T-helper 1 cell treated with Interleukin-12 subunit alpha and Interleukin-12 subunit beta and Interleukin-4 antibody, amounts not matched to agents 30 ng/mL and 1 ng/mL, for 36 hours (primary cell): ENCODE measurements around the gene SCD. TPM values are rescaled to one million over a fixed set of nuclear protein-coding genes. Genes with fewer than 3 reads are reported as not detected.
"Not testable (repeated sequence)": the region's sequence is repeated elsewhere in the genome, so short reads cannot be mapped to it uniquely, and the experiment has no call there.

Experiments
- intact Hi-C: fragments of 100-400 bp; cut with micrococcal nuclease; formaldehyde crosslinking; loops from one replicate; pipeline ENCODE4 v1.15.1; 2024
- total RNA-seq: library from RNA; stranded (reverse); gene quantifications from 2 replicates; pipeline ENCODE4 v1.2.3, GENCODE V29; 2022

The SCD gene
- total RNA-seq = 123 and 125 TPM in 2 replicates

- intact Hi-C loops = loop anchor here (1.0 to 5.0 kb wide), 10 partner anchors 9 to 725 kb away; partner anchors contain the start of genes BLOC1S2, ERLIN1, NDUFB8 and SLC25A28
Measured at GRCh38 chr10:100346765-100347567, at the start of gene SCD. SCD (plus strand) TSS chr10:100347233; CDS start chr10:100347505, 272 bp downstream.

DNA sequence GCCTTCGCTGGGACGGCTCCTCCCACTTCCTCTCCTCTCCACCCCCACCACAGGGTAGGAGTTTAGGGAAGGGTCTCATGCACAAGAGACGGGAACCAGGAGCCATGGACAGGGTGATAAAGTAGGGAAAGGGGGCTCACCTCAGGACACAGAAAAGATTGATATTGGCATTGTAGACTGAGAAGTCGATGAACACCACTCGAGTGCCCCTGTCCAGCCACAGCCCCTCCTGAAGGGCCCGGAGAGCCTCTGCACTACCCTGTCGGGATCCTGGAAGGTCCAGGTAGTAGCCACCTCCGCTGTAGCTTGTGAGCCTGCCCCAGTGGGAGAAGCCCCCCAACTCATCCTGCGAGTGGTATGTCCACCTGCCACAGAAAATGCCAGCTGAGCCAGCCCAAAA is 49.8 kb upstream of the SCD start:
- intact Hi-C loops = no loop called here

DNA sequence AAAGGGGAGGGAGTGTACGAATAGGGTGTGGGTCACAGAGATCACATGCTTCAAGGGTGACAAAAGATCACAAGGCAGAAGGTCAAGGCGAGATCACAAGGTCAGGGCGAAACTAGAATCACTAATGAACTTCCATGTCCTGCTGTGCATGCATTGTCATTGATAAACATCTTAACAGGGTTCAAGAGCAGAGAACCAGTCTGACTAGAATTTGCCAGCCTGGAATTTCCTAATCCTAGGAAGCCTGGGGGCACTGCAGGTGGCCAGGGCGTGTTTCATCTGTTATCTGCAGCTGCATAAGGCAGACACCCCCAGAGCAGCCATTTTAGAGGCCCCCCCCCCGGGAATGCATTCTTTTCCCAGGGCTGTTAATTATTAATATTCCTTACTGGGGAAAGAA is 45.9 kb upstream of the SCD start:
- intact Hi-C loops = not testable (repeated sequence)

GRCh38 chr10:100303724-100304319 is 43.2 kb upstream of the SCD start:
- intact Hi-C loops = loop anchor here (1.0 kb wide), 3 partner anchors 23 to 129 kb away; no protein-coding TSS in a partner anchor

GRCh38 chr10:100304414-100304813 is 42.6 kb upstream of the SCD start:
- intact Hi-C loops = no loop called here

DNA sequence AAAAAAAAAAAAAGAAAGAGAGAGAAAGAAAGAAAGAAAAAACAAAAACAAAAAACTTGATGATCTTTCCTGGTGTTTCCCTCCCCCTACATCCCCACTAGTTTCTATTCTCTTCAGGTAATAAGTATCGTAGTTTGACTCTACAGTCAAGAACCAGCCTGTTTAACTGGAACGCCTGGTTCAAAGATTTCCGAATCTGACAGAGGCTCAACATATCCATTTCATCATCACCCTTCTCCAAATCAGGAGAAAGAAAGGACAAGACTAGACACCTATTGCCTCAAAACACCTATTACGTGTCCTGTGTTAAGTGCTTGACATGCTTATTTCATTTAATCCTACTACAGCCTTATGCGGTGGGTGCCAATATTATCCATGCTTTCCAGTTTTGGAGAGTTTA is 40.2 kb upstream of the SCD start:
- intact Hi-C loops = no loop called here

- intact Hi-C loops = no loop called here
Measured at GRCh38 chr10:100307684-100308083, 39.3 kb upstream of the SCD start.

- intact Hi-C loops = no loop called here
Measured at GRCh38 chr10:100311298-100311697, 35.7 kb upstream of the SCD start.

- intact Hi-C loops = no loop called here
Measured at GRCh38 chr10:100315615-100316014, 31.4 kb upstream of the SCD start.

DNA sequence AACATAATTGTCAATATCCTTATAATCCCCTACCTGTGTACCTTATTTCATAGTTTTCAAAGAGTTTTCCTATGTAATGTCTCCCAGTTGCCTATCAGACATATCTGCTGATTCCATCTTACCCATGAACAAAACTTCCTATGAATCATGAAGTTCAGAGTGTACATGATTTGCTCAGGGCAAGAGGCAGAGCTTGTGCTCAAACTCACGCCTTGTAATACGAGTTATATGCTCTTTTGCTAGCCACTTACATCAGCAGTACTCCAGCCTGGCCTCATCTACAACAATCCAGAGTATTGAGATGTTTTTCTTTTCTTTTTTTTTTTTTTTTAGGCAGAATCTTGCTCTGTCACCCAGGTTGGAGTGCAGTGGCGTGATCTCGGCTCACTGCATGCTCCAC is 28.8 kb upstream of the SCD start:
- intact Hi-C loops = no loop called here

DNA sequence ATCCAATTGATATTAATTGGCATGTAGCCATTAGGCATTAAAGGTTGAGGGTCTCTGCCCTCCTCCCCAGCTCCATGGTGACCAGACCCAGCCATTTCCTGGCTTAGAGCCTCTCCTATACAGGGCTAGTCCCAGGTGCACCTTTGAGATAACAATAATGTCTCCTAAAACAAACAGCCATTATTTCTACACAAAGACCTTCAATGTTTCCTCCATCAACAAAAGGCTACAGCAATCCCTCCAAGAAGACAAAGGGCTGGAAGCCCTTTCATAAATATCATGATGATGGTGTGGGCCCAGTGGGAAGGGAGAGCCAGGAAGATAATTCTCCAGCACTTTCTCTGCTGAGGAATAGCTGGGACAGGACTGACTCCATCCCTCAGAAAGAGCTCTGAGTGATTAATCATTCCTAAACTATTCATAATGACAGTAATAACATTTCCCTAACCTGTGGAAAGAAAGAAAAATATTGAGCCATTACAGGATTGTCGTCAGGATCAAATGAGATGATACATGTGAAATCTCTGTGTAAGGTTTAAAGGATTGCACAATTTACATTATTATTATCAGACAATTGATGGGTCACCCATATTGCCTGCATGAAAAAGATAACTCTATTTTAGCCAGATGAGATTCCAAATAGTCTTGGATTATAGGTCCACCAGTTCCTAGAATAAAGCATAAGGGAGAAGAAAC is 27.2 kb upstream of the SCD start:
- intact Hi-C loops = no loop called here

GRCh38 chr10:100325158-100325557 is 21.9 kb upstream of the SCD start:
- intact Hi-C loops = no loop called here

DNA sequence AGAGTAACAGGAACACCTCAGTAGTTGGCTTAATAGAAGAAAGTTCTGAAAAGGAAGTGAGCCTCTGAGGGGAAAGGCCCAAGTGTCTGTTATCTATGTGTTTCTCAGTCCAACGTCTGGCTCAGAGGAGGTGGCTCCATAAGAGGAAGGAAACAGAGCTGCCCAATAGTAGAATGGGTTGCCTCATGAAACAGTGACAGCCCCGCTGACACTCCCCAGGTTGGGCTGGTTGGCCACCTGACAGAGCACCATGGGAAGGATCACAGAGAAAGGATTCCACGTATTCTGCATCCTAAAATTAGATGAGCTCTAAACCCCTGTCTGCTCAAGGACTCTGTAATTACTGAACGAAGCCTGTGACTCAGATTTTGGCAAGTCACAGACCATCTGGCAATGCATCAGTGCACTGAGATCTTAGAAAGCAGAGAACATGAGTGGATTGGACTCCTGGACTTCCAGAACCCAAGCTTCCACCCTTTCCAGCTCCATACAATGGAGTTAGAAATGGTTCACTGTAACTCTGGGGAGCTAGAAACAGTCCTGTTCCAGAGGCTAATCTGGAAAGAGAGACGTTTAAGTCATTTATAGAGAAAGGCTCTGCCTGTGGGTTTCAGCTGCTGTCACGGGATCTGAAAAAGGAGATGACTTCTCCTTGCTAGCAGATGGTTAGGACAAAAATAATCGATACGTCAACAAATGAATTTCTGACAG is 19.9 kb upstream of the SCD start:
- intact Hi-C loops = loop anchor here (1.0 to 2.0 kb wide), 3 partner anchors 20 to 40 kb away; partner anchors contain the start of genes BLOC1S2 and SCD

- intact Hi-C loops = loop anchor here (1.0 to 2.0 kb wide), 3 partner anchors 20 to 41 kb away; partner anchors contain the start of genes BLOC1S2 and SCD
Measured at GRCh38 chr10:100327718-100328009, 19.4 kb upstream of the SCD start.

DNA sequence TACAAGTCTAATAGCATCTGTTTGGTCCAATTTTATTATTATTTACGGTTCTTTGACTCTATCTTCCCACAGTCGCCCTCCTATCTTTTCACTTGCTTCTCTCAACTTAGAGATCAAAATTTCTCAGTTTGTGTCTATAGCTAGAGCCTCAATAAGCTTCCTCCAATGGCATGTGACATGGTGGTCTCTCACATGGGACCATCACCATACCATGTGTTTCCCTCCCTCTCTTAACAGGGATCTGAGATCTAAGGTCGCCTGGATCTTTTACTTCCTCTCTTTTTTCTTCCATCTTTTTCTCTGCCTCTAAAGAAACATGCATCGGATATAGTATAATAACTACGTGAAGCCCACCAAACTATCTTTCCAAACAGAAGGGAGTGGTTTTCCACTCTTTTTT is 18.8 kb upstream of the SCD start:
- intact Hi-C loops = no loop called here

DNA sequence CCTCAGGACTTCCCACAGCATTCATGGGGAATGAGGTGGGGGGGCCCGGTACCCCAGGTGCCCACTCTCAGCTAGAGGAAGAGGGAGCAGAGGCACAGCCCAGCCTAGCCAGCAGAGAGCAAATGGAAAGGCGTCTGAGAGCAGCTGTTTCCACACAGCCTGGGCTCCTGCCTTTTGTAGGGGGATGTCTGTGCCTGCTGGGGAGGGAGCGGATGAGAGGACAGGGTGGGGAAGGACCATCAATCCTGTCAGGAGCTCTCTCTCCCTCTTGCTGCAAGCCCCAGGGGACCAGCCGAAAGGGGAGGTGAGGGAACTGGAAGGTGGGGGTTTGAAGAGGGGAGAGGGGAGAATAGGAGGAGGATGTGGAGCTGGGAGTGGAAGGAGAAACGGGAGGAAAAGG is 17.0 kb upstream of the SCD start, which contains the start of gene PKD2L1:
TSS of gene PKD2L1 (minus strand) at position 150 of the 400 bp plus-strand sequence. CDS start at position 25, 125 bp downstream.
- intact Hi-C loops = no loop called here

DNA sequence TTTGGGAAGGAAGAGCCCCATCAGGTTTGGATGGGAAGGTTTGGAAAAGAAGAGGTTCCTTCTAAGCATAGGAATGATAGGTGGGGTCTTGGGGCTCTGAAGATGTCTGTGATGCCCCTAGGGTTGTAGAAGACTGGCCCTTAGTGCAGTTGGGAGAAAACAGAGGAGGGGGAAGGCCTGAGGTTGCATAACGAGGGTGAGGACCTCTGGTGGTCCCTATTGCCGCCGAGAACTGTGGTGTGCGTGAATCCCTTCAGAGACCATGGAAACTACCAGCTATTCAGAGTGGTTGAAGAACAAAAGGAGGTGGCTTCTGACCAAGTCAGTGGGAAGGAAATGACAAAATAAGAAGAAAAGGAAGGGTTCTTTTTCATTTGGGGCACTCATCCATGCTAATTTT is 13.9 kb upstream of the SCD start:
- intact Hi-C loops = no loop called here

DNA sequence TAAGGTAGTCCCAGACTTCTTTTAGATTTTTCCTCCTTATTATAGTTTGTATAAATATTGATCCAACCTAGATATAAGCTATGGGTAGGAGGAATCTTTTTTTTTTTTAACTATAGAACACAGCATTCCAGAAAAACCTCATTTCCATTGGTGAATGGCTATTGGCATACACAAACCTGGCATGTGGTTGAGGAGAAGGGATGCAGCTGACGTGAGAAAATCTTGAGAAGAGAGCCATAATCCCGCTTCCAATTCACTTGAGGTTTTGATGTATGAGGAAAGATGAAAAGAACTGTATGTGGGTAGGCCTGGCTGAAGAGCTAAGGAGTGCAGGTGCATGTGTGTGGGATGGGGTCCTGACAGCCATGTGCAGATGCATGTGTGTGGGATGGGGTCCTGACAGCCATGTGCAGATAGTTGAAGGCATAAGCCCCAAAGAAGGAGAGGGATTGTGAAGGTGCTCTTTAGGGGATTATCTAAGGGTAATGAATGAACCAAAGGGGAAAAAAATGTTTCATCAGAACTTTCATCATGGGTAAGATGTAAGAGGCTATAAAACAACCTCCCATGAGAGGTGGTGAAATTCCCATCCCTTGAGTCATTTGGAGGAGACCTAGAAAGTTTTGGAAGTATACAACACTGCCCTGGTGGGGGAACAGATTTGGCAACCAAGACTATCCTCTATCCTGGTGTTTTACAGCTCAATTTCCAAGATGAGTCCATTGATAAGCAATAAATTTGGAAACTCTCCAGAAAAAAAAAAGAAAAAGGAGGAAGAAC is 13.2 kb upstream of the SCD start:
- intact Hi-C loops = no loop called here

GRCh38 chr10:100334762-100335161 is 12.3 kb upstream of the SCD start:
- intact Hi-C loops = loop anchor here (5.0 kb wide), 2 partner anchors 38 to 487 kb away; no protein-coding TSS in a partner anchor

DNA sequence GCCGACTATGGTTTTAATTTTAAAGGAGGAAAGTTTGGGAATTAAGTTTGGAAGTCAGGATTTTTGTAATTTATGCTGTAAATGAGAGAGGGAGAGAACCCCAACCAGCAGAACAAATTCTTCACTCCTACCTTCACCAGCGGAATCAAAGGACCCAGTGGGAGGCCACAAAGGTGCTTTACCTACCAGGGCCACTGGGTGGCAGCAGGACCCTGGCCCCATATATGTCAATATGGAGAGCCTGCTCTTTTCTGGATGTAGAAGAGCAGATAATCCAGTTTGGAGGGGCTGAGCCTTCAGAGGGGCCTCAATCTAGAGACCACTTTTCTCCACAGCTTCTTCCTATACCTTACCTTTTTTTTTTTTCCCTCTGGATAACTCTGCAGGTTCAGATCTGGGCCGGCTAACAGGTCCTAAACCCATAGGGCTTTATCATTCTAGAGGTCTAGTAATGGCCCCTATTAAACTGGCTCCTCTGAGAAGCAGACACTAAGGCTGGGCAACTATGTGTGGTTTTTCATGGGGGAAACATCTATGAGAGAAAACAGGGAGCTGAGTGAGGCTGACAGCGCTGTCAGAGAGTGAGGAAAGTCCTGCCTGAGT is 8.5 kb upstream of the SCD start:
- intact Hi-C loops = loop anchor here (1.0 to 5.0 kb wide), 8 partner anchors 8 to 491 kb away; no protein-coding TSS in a partner anchor
